Endothelial cell of umbilical vein (primary cell): ENCODE results near the gene CCDC57. TPM values are rescaled to one million over a fixed set of nuclear protein-coding genes. Genes with fewer than 3 reads are reported as not detected.
"Not testable (repeated sequence)": the region's sequence is repeated elsewhere in the genome, so short reads cannot be mapped to it uniquely, and the experiment has no call there.

Experiments
- BruUV-seq: library from RNA; stranded (reverse); fragments of 400-500 nt; replicated peaks from 2 replicates; lab custom pipeline; 2021; lab: Mats Ljungman, UMichigan
- CTCF ChIA-PET: fragments of 300-600, 350-600 bp; sonication (Branson Sonifier 250); formaldehyde crosslinking; loops from one replicate; lab custom pipeline; 2021; ENCODE audit warnings: antibody characterized with exemption, inconsistent platforms; lab: Charles Lee
- POLR2A ChIA-PET: fragments of 300-600, 350-600 bp; sonication (Branson Sonifier 250); formaldehyde crosslinking; loops from one replicate; lab custom pipeline; 2021; ENCODE audit warnings: antibody characterized with exemption, inconsistent platforms; lab: Charles Lee
- DNase-seq: peaks from one replicate; pipeline ENCODE4 v3.0.0-alpha.2; 2011; ENCODE audit warnings: low read depth, low spot score
- FAIRE-seq: peaks from 2 replicates; lab custom pipeline; 2011; peaks lifted over from hg19 to GRCh38; lab: Jason Lieb, UNC
- H2AFZ ChIP-seq: 2 replicates; pipeline ENCODE4 v1.6.0; 2012; ENCODE audit warnings: low read depth, low read length, control low read depth, inconsistent platforms
- H3K27ac ChIP-seq: 2 replicates; pipeline ENCODE4 v1.5.1; 2011; ENCODE audit warnings: low read depth, mild to moderate bottlenecking, control low read depth, low read length, moderate library complexity; ENCODE audit not compliant: insufficient read depth
- H3K27me3 ChIP-seq, 2 experiments: 2 replicates each; pipeline versions ENCODE4 v1.6.0 to v1.6.1; 2011; ENCODE audit warnings: low read length in 2 of 2, mixed read lengths in 1 of 2; ENCODE audit not compliant: control insufficient read depth in 2 of 2, insufficient read depth in 2 of 2
- H3K36me3 ChIP-seq, 2 experiments: 2 replicates in 1 of 2; 3 replicates in 1 of 2; pipeline ENCODE4 v1.5.1; 2011; ENCODE audit warnings: low read length in 2 of 2, mild to moderate bottlenecking in 1 of 2, moderate library complexity in 1 of 2; ENCODE audit not compliant: control insufficient read depth in 2 of 2, insufficient read depth in 2 of 2; ENCODE audit errors: extremely low read depth in 1 of 2
- H3K4me1 ChIP-seq: 3 replicates; pipeline ENCODE4 v1.5.1; 2011; ENCODE audit warnings: mild to moderate bottlenecking, low read length; ENCODE audit not compliant: control insufficient read depth, insufficient read depth; ENCODE audit errors: extremely low read depth
- H3K4me2 ChIP-seq: 2 replicates; pipeline ENCODE4 v1.6.1; 2011; ENCODE audit warnings: low read length, control low read depth, mixed read lengths; ENCODE audit not compliant: insufficient read depth
- H3K4me3 ChIP-seq, 3 experiments: fragments of 200-600 bp in 1 of 3; sonication (generic), shearing (Covaris generic) in 1 of 3; replicated peaks in 1 of 3; 2 replicates each; pipeline ENCODE4 v1.5.1; 2011 to 2016; ENCODE audit warnings: control low read depth in 3 of 3, low read length in 3 of 3, mild to moderate bottlenecking in 2 of 3, inconsistent platforms in 1 of 3, low read depth in 1 of 3, moderate library complexity in 1 of 3; ENCODE audit not compliant: insufficient read depth in 1 of 3
- H3K79me2 ChIP-seq: 2 replicates; pipeline ENCODE4 v1.6.0; 2012; ENCODE audit warnings: low read length, inconsistent platforms; ENCODE audit not compliant: control insufficient read depth, insufficient read depth
- H3K9ac ChIP-seq: replicated peaks from 2 replicates; pipeline ENCODE3; 2011; ENCODE audit warnings: low read length, control low read depth; ENCODE audit not compliant: insufficient read depth; ENCODE audit errors: extremely low read depth
- H3K9me1 ChIP-seq: replicated peaks from 3 replicates; pipeline ENCODE4 v1.6.0; 2011; ENCODE audit warnings: mild to moderate bottlenecking, low read length; ENCODE audit not compliant: control insufficient read depth, insufficient read depth; ENCODE audit errors: extremely low read depth
- H3K9me3 ChIP-seq: replicated peaks from 2 replicates; pipeline ENCODE4 v1.5.1; 2012; ENCODE audit warnings: low read length, inconsistent platforms; ENCODE audit not compliant: control insufficient read depth, insufficient read depth
- H4K20me1 ChIP-seq: replicated peaks from 2 replicates; pipeline ENCODE3; 2011; ENCODE audit warnings: mild to moderate bottlenecking, low read length; ENCODE audit not compliant: control insufficient read depth, insufficient read depth; ENCODE audit errors: extremely low read depth
- EZH2 ChIP-seq: IDR thresholded peaks from 2 replicates; pipeline ENCODE4 v1.6.1; 2012; ENCODE audit warnings: borderline replicate concordance, low read depth, mild to moderate bottlenecking, moderate library complexity, low read length, inconsistent platforms; ENCODE audit not compliant: severe bottlenecking
- FOS ChIP-seq: IDR thresholded peaks from 2 replicates; pipeline ENCODE4 v1.6.1; 2011; ENCODE audit warnings: mild to moderate bottlenecking, low read length, moderate library complexity, borderline replicate concordance; ENCODE audit not compliant: insufficient read depth
- GATA2 ChIP-seq: IDR thresholded peaks from 2 replicates; pipeline ENCODE4 v1.7.0; 2011; ENCODE audit warnings: low read depth, mild to moderate bottlenecking, moderate library complexity, mixed read lengths, low read length; ENCODE audit not compliant: insufficient read length, insufficient read depth
- JUN ChIP-seq: IDR thresholded peaks from 2 replicates; pipeline ENCODE4 v1.6.1; 2011; ENCODE audit warnings: borderline replicate concordance, low read depth; ENCODE audit not compliant: insufficient read length, insufficient read depth
- MYC ChIP-seq: IDR thresholded peaks from one replicate; pipeline ENCODE4 v1.6.1; 2011; ENCODE audit warnings: mild to moderate bottlenecking, low read depth, low read length
- POLR2A ChIP-seq: IDR thresholded peaks from 2 replicates; pipeline ENCODE4 v1.6.1; 2012; ENCODE audit warnings: low read depth, mild to moderate bottlenecking, control low read depth, low read length
- POLR2AphosphoS5 ChIP-seq: IDR thresholded peaks from 2 replicates; pipeline ENCODE4 v1.6.1; 2012; ENCODE audit warnings: low read depth, mild to moderate bottlenecking, control low read depth, low read length, moderate library complexity; ENCODE audit not compliant: insufficient read depth
- dilution Hi-C: fragments of 300-500 bp; cut with MboI; formaldehyde crosslinking; loops from one replicate; pipeline ENCODE4 v1.15.0; 2019; ENCODE audit warnings: low sequenced_read_pairs; ENCODE audit not compliant: extremely low pct_ligation_motif_present
- intact Hi-C: fragments of 100-400 bp; cut with micrococcal nuclease; formaldehyde crosslinking; loops from one replicate; pipeline ENCODE4 v1.10.0; 2022
- polyA plus RNA-seq, 4 experiments: library from polyadenylated mRNA; depleted of rRNA in 3 of 4; stranded (reverse) in 3 of 4; unstranded in 1 of 4; fragments of >200 nt; gene quantifications; 2 replicates each; pipeline versions ENCODE4 v1.2.1 to v1.2.3, GENCODE V29; 2011 to 2012; ENCODE audit warnings: missing spikeins in 1 of 4
- total RNA-seq: library from RNA; stranded (reverse); gene quantifications from 2 replicates; pipeline ENCODE4 v1.2.3, GENCODE V29; 2021
- TF ChIP-seq, protein P1 (sequence below), 2 donors: IDR thresholded peaks; 1 replicate in 1 of 2; 2 replicates in 1 of 2; pipeline ENCODE4 v1.5.1; 2011; ENCODE audit warnings: low read length in 2 of 2, mild to moderate bottlenecking in 2 of 2, moderate library complexity in 2 of 2, control low read depth in 1 of 2, inconsistent platforms in 1 of 2, low read depth in 1 of 2; ENCODE audit not compliant: insufficient read depth in 1 of 2; ENCODE audit errors: extremely low read depth in 1 of 2
- TF ChIP-seq, protein P2 (sequence below): IDR thresholded peaks from 2 replicates; pipeline ENCODE4 v1.6.1; 2011; ENCODE audit not compliant: insufficient read depth, insufficient read length

CCDC57 gene
- total and polyA plus RNA-seq, 2 donors (not counting 3 experiments of a cell fraction or from before 2014, with no cell fraction given) = 18.6 to 31.6 TPM

DNA sequence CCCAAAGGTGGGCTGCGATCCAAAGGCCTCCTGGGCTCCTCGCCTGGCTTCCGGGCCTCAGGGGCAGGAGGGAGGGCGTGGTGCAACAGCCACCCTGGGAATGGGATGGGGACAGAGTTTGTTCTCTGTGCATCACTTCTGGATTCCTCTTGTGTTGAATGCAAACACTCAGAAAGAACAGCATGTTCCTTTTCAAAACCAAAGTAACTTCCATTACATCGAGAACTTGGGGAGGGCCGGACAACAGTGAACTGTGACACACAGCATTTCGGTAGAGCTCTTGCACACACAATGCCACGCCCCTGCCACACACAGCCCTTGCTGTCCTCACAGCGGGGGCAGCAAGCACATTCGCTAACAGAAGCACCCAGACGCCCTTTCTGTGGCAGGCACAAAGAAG is 78.5 kb downstream of the CCDC57 start:
- H3K27me3 ChIP-seq = no peaks in the 10 kb centered on the region
- CTCF ChIA-PET = interaction anchor here (0.8 to 1.4 kb wide), 2 partner anchors 10 to 103 kb away, joined by 3 read pairs; no protein-coding TSS in a partner anchor
- no peak for FAIRE-seq
- no peak overlapping the region for H3K4me3 ChIP-seq
- intact Hi-C loops = no loop called here
- TF ChIP-seq GATA2 (no peak), JUN (no peak), POLR2AphosphoS5 (no peak), MYC (no peak), POLR2A (no peak), FOS (no peak), EZH2 (no peak)
- TF ChIP-seq, protein P1, sequence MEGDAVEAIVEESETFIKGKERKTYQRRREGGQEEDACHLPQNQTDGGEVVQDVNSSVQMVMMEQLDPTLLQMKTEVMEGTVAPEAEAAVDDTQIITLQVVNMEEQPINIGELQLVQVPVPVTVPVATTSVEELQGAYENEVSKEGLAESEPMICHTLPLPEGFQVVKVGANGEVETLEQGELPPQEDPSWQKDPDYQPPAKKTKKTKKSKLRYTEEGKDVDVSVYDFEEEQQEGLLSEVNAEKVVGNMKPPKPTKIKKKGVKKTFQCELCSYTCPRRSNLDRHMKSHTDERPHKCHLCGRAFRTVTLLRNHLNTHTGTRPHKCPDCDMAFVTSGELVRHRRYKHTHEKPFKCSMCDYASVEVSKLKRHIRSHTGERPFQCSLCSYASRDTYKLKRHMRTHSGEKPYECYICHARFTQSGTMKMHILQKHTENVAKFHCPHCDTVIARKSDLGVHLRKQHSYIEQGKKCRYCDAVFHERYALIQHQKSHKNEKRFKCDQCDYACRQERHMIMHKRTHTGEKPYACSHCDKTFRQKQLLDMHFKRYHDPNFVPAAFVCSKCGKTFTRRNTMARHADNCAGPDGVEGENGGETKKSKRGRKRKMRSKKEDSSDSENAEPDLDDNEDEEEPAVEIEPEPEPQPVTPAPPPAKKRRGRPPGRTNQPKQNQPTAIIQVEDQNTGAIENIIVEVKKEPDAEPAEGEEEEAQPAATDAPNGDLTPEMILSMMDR (IDR thresholded peaks at IDR 0.05; ENCODE audit: extremely low read depth in 1 of 2, insufficient read depth in 1 of 2, low read depth in 1 of 2, low read length in 2 of 2) = no peak
- TF ChIP-seq, protein P2, sequence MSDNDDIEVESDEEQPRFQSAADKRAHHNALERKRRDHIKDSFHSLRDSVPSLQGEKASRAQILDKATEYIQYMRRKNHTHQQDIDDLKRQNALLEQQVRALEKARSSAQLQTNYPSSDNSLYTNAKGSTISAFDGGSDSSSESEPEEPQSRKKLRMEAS = no peak
- dilution Hi-C loops = no loop called here
- H3K4me2 ChIP-seq = no peak overlapping the region
- BruUV-seq = no TSS peak
- no peak for DNase-seq
- H3K79me2 ChIP-seq = no peaks in the 10 kb centered on the region
- no peak overlapping the region for H2AFZ ChIP-seq
- no peaks in the 10 kb centered on the region for H3K4me1 ChIP-seq
- no peak overlapping the region for H3K9ac ChIP-seq
- POLR2A ChIA-PET = no interaction called here
- H3K9me1 ChIP-seq = no peaks in the 10 kb centered on the region
- H3K36me3 ChIP-seq = no peaks in the 10 kb centered on the region
- no peaks in the 10 kb centered on the region for H3K9me3 ChIP-seq
- no peak overlapping the region for H3K27ac ChIP-seq
- H4K20me1 ChIP-seq = no peaks in the 10 kb centered on the region

DNA sequence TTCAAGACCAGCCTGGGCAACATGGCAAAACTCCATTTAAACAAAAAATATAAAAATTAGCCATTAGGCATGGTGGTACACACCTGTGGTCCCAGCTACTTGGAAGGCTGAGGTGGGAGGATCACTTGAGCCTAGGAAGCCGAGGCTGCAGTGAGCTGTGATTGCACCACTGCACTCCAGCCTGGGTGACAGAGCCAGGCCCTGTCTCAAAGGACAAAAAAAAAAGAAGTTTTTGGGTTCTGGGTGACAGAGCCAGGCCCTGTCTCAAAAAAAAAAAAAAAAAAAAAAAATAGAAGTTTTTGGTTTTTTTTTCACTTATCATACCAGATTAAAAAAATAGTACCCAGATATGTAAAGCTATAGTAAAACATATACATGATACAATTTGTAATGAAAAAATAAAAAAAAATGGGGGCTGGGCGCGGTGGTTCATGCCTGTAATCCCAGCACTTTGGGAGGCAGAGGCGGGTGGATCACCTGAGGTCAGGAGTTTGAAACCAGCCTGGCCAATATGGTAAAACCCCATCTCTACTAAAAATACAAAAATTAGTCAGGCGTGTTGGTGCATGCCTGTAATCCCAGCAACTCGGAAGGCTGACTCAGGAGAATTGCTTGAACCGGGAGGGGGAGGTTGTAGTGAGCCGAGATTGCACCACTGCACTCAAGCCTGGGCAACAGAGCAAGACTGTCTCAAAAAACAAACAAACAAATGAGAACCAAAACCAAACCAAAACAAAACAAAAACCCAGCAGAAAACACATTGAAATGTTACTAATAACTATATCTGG is 79.3 kb downstream of the CCDC57 start:
- H3K4me1 ChIP-seq, H3K27me3 ChIP-seq, FAIRE-seq, H3K4me2 ChIP-seq, H3K4me3 ChIP-seq, H3K9ac ChIP-seq, H3K9me1 ChIP-seq, intact Hi-C loops, H3K9me3 ChIP-seq, BruUV-seq, H3K36me3 ChIP-seq, H2AFZ ChIP-seq, DNase-seq, dilution Hi-C loops, H4K20me1 ChIP-seq, H3K79me2 ChIP-seq, H3K27ac ChIP-seq: not testable (repeated sequence)
- POLR2A ChIA-PET = interaction anchor here (0.6 kb wide), 1 partner anchor 35 kb away, joined by 10 read pairs; no protein-coding TSS in a partner anchor
- CTCF ChIA-PET = interaction anchor here (0.6 to 0.7 kb wide), 3 partner anchors 24 to 374 kb away, joined by 3 to 5 read pairs (median 4); no protein-coding TSS in a partner anchor
